Measurements from ENCODE around the gene ODF2L.

ODF2L gene

GRCh38 chr1:86335916-86336315 lies 60.2 kb downstream of the ODF2L start:
- DNase-seq (ENCODE audit: insufficient read length, low spot score) (no peak), FAIRE-seq (no peak)
- TF ChIP-seq POU2F2 (IDR thresholded peaks at IDR 0.05; ENCODE audit: low read depth, low read length): no peak
- TF ChIP-seq SPI1 (IDR thresholded peaks at IDR 0.05; ENCODE audit: low read depth, low read length): no peak
- TF ChIP-seq POLR2A (IDR thresholded peaks at IDR 0.05; ENCODE audit: low read depth, low read length): no peak
- no peak for TF ChIP-seq POLR2AphosphoS5 (IDR thresholded peaks at IDR 0.05; ENCODE audit: low read depth, low read length)
- no peak for TF ChIP-seq PAX5 (IDR thresholded peaks at IDR 0.05; ENCODE audit: insufficient read depth, low read length, severe bottlenecking)
- TF ChIP-seq TAF1 (IDR thresholded peaks at IDR 0.05; ENCODE audit: low read depth, low read length): no peak

- TF ChIP-seq TAF1 (IDR thresholded peaks at IDR 0.05; ENCODE audit: low read depth, low read length): no peak
- no peak for TF ChIP-seq PAX5 (IDR thresholded peaks at IDR 0.05; ENCODE audit: insufficient read depth, low read length, severe bottlenecking)
- FAIRE-seq: no peak
- DNase-seq (ENCODE audit: insufficient read length, low spot score): no peak
Observed at GRCh38 chr1:86325264-86325663, 70.9 kb downstream of the ODF2L start.

GRCh38 chr1:86324130-86324822 lies 71.8 kb downstream of the ODF2L start:
- DNase-seq (ENCODE audit: insufficient read length, low spot score): no peak
- no peak for FAIRE-seq
- TF ChIP-seq POU2F2 (IDR thresholded peaks at IDR 0.05; ENCODE audit: low read depth, low read length): no peak
- TF ChIP-seq POLR2A (IDR thresholded peaks at IDR 0.05; ENCODE audit: low read depth, low read length): no peak
- TF ChIP-seq POLR2AphosphoS5 (IDR thresholded peaks at IDR 0.05; ENCODE audit: low read depth, low read length): no peak
- TF ChIP-seq TAF1 (IDR thresholded peaks at IDR 0.05; ENCODE audit: low read depth, low read length): no peak
- TF ChIP-seq SPI1 (IDR thresholded peaks at IDR 0.05; ENCODE audit: low read depth, low read length): no peak
- TF ChIP-seq PAX5 (IDR thresholded peaks at IDR 0.05; ENCODE audit: insufficient read depth, low read length, severe bottlenecking): no peak

- TF ChIP-seq PAX5 (IDR thresholded peaks at IDR 0.05; ENCODE audit: insufficient read depth, low read length, severe bottlenecking): no peak
- no peak for TF ChIP-seq POU2F2 (IDR thresholded peaks at IDR 0.05; ENCODE audit: low read depth, low read length)
- no peak for TF ChIP-seq TAF1 (IDR thresholded peaks at IDR 0.05; ENCODE audit: low read depth, low read length)
- no peak for TF ChIP-seq POLR2AphosphoS5 (IDR thresholded peaks at IDR 0.05; ENCODE audit: low read depth, low read length)
- TF ChIP-seq SPI1 (IDR thresholded peaks at IDR 0.05; ENCODE audit: low read depth, low read length): no peak
- TF ChIP-seq POLR2A (IDR thresholded peaks at IDR 0.05; ENCODE audit: low read depth, low read length): no peak
- DNase-seq (ENCODE audit: insufficient read length, low spot score) (no peak), FAIRE-seq (no peak)
Observed at GRCh38 chr1:86322241-86322640, 73.9 kb downstream of the ODF2L start.

- DNase-seq (ENCODE audit: insufficient read length, low spot score) (no peak), FAIRE-seq (no peak)
- TF ChIP-seq TAF1 (IDR thresholded peaks at IDR 0.05; ENCODE audit: low read depth, low read length): no peak
Observed at GRCh38 chr1:86318436-86318835, 77.7 kb downstream of the ODF2L start.

DNA sequence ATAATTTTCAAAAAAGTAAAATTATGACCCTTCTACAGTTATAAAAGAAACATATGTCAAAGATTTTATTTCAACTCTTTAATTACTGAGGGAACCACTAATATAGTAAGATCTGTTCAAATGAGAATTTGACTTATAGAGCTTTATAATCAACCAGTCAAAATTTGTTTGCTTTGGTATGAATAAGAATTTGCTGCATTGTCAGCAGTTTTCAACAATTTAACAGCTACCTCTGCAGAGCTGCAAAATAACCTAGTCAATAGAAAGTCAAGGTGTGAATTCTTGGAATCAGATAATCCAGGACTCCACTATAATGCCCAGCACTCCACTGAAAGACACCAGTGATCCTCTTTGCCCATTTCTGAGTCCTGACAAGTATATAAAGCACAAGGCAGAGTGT lies 78.2 kb downstream of the ODF2L start:
- DNase-seq (ENCODE audit: insufficient read length, low spot score) (no peak), FAIRE-seq (no peak)
- TF ChIP-seq PAX5 (IDR thresholded peaks at IDR 0.05; ENCODE audit: insufficient read depth, low read length, severe bottlenecking) (no peak), SPI1 (IDR thresholded peaks at IDR 0.05; ENCODE audit: low read depth, low read length) (no peak), POU2F2 (IDR thresholded peaks at IDR 0.05; ENCODE audit: low read depth, low read length) (no peak), TAF1 (IDR thresholded peaks at IDR 0.05; ENCODE audit: low read depth, low read length) (no peak), POLR2A (IDR thresholded peaks at IDR 0.05; ENCODE audit: low read depth, low read length) (no peak), POLR2AphosphoS5 (IDR thresholded peaks at IDR 0.05; ENCODE audit: low read depth, low read length) (no peak)

GRCh38 chr1:86305731-86306130 lies 90.4 kb downstream of the ODF2L start:
- TF ChIP-seq POU2F2 (IDR thresholded peaks at IDR 0.05; ENCODE audit: low read depth, low read length): no peak
- TF ChIP-seq POLR2A (IDR thresholded peaks at IDR 0.05; ENCODE audit: low read depth, low read length): no peak
- TF ChIP-seq TAF1 (IDR thresholded peaks at IDR 0.05; ENCODE audit: low read depth, low read length): no peak
- TF ChIP-seq SPI1 (IDR thresholded peaks at IDR 0.05; ENCODE audit: low read depth, low read length): no peak
- no peak for TF ChIP-seq POLR2AphosphoS5 (IDR thresholded peaks at IDR 0.05; ENCODE audit: low read depth, low read length)
- TF ChIP-seq PAX5 (IDR thresholded peaks at IDR 0.05; ENCODE audit: insufficient read depth, low read length, severe bottlenecking): no peak
- FAIRE-seq: no peak
- DNase-seq (ENCODE audit: insufficient read length, low spot score): no peak

DNA sequence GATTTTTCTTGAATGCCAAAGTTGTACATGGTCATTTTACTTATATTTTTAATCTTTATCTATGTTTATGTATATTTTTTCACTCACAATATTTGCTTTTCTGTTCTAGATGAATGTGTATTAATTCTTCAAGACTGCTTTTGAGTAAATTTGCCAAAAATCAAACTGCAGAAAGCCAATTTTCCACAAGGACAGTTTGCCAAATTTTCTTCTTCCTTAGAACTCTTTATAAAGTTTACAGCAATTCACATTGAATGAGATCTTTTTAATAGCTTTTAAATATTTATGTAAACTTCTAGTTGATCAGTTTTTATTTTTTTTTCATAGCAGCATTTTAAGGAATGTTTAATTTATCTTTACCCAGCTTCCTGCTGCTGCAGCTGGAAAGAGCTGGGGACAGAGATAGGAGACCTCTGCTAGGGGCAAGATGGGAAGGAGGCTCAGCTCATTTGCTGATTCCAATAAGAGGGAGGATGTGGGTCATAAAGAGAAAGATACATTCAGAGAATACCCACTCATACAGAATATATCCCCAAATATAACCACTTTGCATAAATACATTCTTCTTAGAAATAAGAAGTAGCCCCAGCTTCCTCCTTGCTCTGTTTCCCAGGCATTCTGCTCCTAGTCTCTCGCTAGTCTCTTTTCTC lies 93.0 kb downstream of the ODF2L start:
- FAIRE-seq: no peak
- TF ChIP-seq POLR2AphosphoS5 (IDR thresholded peaks at IDR 0.05; ENCODE audit: low read depth, low read length): no peak
- no peak for TF ChIP-seq PAX5 (IDR thresholded peaks at IDR 0.05; ENCODE audit: insufficient read depth, low read length, severe bottlenecking)
- no peak for TF ChIP-seq POU2F2 (IDR thresholded peaks at IDR 0.05; ENCODE audit: low read depth, low read length)
- TF ChIP-seq POLR2A (IDR thresholded peaks at IDR 0.05; ENCODE audit: low read depth, low read length): no peak
- TF ChIP-seq TAF1 (IDR thresholded peaks at IDR 0.05; ENCODE audit: low read depth, low read length): no peak
- no peak for TF ChIP-seq SPI1 (IDR thresholded peaks at IDR 0.05; ENCODE audit: low read depth, low read length)
- DNase-seq (ENCODE audit: insufficient read length, low spot score): no peak
